RWPE2 (cell line): Measurements from ENCODE around the gene HEYL.

ENCODE experiments used
- ATAC-seq: fragments of 200-7000 bp; cut with Tn5 transposase; 3 replicates; pipeline ENCODE4 v1.9.1; 2021; ENCODE audit warnings: low read depth
- DNase-seq: peaks from one replicate; pipeline ENCODE4 v3.0.0-alpha.2; 2020; ENCODE audit warnings: low spot score
- H3K27ac ChIP-seq: fragments of 450-650 bp; 2 replicates; pipeline ENCODE4 v1.5.1; 2017; ENCODE audit warnings: mild to moderate bottlenecking; ENCODE audit not compliant: poor library complexity, severe bottlenecking
- H3K27me3 ChIP-seq: fragments of 250-450 bp; sonication (Bioruptor Pico); 2 replicates; pipeline ENCODE4 v1.5.1; 2021; ENCODE audit warnings: mild to moderate bottlenecking, moderate library complexity; ENCODE audit not compliant: insufficient read depth, poor library complexity, severe bottlenecking
- H3K36me3 ChIP-seq: fragments of 250-450 bp; sonication (Bioruptor Pico); 2 replicates; pipeline ENCODE4 v1.5.1; 2020; ENCODE audit warnings: low read depth, mild to moderate bottlenecking, moderate library complexity
- H3K4me1 ChIP-seq: fragments of 250-450 bp; sonication (Bioruptor Pico); 2 replicates; pipeline ENCODE4 v1.5.1; 2021; ENCODE audit warnings: mild to moderate bottlenecking, moderate library complexity; ENCODE audit not compliant: insufficient read depth, poor library complexity, severe bottlenecking
- H3K4me3 ChIP-seq: fragments of 250-450 bp; sonication (Bioruptor Pico); 2 replicates; pipeline ENCODE4 v1.5.1; 2021; ENCODE audit warnings: mild to moderate bottlenecking, moderate library complexity; ENCODE audit not compliant: severe bottlenecking
- H3K9me3 ChIP-seq: fragments of 250-450 bp; sonication (Bioruptor Pico); 2 replicates; pipeline ENCODE4 v1.5.1; 2021; ENCODE audit warnings: mild to moderate bottlenecking, moderate library complexity; ENCODE audit not compliant: severe bottlenecking
- CTCF ChIP-seq: fragments of 450-650 bp; IDR thresholded peaks from one replicate; pipeline ENCODE4 v1.5.1; 2017; ENCODE audit warnings: mild to moderate bottlenecking, moderate library complexity; ENCODE audit not compliant: poor library complexity, severe bottlenecking

The HEYL gene

GRCh38 chr1:39684313-39684664 is 44.8 kb upstream of the HEYL start:
- ATAC-seq (no peak), DNase-seq (no peak)
- H3K27me3 ChIP-seq, result no peaks in the 10 kb centered on the region
- no peak overlapping the region for H3K4me3 ChIP-seq
- H3K27ac ChIP-seq, result no peak overlapping the region
- TF ChIP-seq CTCF, result no peak
- H3K36me3 ChIP-seq, result no peaks in the 10 kb centered on the region
- no peaks in the 10 kb centered on the region for H3K9me3 ChIP-seq
- peaks cover 6% of the 10 kb centered on the region for H3K4me1 ChIP-seq

GRCh38 chr1:39683591-39684312 is 44.3 kb upstream of the HEYL start:
- Histone ChIP-seq H3K36me3 (no peaks in the 10 kb centered on the region), H3K9me3 (no peaks in the 10 kb centered on the region), H3K4me1 (peaks cover 3% of the 10 kb centered on the region), H3K27me3 (no peaks in the 10 kb centered on the region), H3K27ac (no peak overlapping the region), H3K4me3 (no peak overlapping the region)
- ATAC-seq (no peak), DNase-seq (no peak)
- TF ChIP-seq CTCF, result no peak

- no peak for TF ChIP-seq CTCF
- Histone ChIP-seq H3K27me3 (no peaks in the 10 kb centered on the region), H3K4me3 (no peak overlapping the region), H3K36me3 (no peaks in the 10 kb centered on the region), H3K9me3 (no peaks in the 10 kb centered on the region), H3K4me1 (peaks cover 2% of the 10 kb centered on the region), H3K27ac (no peak overlapping the region)
- DNase-seq (no peak), ATAC-seq (no peak)
Observed at GRCh38 chr1:39681999-39682398, 42.6 kb upstream of the HEYL start.

GRCh38 chr1:39681294-39681693 is 41.9 kb upstream of the HEYL start:
- Histone ChIP-seq H3K27ac (no peak overlapping the region), H3K4me3 (no peak overlapping the region), H3K27me3 (no peaks in the 10 kb centered on the region), H3K36me3 (no peaks in the 10 kb centered on the region), H3K9me3 (no peaks in the 10 kb centered on the region), H3K4me1 (peaks cover 8% of the 10 kb centered on the region)
- DNase-seq (no peak), ATAC-seq (no peak)
- TF ChIP-seq CTCF, result no peak

- TF ChIP-seq CTCF, result no peak
- no peaks in the 10 kb centered on the region for H3K9me3 ChIP-seq
- peaks cover 8% of the 10 kb centered on the region for H3K4me1 ChIP-seq
- ATAC-seq (no peak), DNase-seq (no peak)
- no peak overlapping the region for H3K27ac ChIP-seq
- H3K36me3 ChIP-seq, result no peaks in the 10 kb centered on the region
- no peak overlapping the region for H3K4me3 ChIP-seq
- H3K27me3 ChIP-seq, result no peaks in the 10 kb centered on the region
Observed at GRCh38 chr1:39680751-39681150, 41.3 kb upstream of the HEYL start.
